ENCODE results near the gene SHBG.
"Not testable (repeated sequence)": the region's sequence is repeated elsewhere in the genome, so short reads cannot be mapped to it uniquely, and the experiment has no call there.

Gene SHBG

GRCh38 chr17:7611635-7612293, 18.2 kb upstream of the SHBG start:
- no peak for DNase-seq (ENCODE audit: low read depth in 2 of 2)

GRCh38 chr17:7612294-7612640, 17.7 kb upstream of the SHBG start:
- no peak for DNase-seq (ENCODE audit: low read depth in 2 of 2)

DNA sequence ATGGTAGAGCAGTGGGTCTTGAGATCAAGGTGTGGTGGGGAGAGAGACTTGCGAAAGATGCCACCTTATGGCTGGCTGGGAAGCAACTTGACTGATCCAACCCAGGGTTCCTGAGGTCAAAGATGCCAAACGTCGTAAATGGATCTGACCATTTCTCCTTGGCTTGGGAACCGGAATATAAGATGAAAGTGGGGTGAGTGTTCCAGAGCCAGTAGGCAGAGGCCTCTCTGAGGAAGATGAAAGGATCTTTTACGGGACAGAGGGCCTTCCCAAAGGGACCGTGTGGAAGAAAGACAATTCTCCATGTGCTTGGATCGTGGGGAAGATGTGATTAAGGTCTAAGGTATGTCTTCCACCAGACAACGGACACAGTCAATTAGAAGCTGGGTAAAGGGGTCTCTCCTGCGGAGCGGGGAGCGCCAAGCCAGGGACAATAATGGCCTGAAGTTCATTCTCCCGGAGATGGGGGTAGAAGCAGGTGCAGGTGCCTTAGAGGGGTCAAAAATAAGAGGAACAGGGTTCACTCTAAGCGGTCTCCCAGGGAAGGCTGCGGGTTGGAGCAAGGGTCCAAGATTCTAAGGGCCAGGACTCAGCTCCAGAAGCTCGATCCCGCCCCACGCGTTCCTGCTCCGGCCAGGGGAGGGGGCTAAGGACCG, 16.0 kb upstream of the SHBG start:
- DNase-seq (ENCODE audit: low read depth in 2 of 2): no peak

DNA sequence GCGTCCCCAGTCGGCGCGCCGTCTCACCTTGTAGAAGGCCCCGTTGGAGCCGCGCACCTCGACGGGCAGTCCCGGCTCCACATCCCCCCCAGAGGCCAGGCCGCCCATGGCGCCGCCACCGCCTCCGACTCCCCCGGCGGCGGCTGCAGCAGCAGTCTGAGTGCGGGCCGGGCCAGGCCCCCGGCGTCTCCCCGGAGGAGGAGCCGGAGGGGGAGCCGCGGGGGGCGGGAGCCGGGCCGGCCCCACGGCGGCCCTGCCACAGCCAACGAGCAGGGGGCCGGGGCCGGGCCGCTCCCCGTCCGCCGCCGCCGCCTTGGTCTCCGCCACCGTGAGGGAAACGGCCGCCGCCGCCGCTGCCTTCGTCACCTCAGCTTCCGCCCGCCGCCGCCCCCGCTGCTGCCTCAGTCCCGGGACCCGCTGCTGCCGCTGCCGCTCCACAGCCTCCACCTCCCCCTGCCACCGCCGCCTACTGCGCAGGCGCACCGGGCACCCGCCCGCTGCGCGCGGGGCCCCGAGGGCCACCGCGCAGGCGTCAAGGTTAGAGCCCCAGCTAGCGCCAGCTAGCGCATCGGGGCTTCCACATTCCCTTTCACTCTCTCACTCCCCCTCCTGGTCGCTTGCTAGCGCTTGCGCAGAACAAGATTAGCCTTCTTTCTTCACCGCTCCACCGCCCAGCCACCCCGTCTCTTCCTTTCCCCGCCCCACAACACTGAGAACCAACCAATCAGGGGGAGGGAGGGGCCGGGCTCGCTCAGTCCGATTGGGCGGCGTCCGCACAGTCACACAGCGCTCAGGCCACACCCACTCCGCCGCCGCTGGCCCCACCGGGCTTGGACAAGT, 15.3 kb upstream of the SHBG start, which contains the start of gene FXR2:
Gene FXR2 (minus strand): TSS at position 473 of the 840 bp plus-strand sequence. CDS start 365 bp downstream, at position 108.
- DNase-seq (ENCODE audit: low read depth in 2 of 2): peak; percentile 95 to 99

DNA sequence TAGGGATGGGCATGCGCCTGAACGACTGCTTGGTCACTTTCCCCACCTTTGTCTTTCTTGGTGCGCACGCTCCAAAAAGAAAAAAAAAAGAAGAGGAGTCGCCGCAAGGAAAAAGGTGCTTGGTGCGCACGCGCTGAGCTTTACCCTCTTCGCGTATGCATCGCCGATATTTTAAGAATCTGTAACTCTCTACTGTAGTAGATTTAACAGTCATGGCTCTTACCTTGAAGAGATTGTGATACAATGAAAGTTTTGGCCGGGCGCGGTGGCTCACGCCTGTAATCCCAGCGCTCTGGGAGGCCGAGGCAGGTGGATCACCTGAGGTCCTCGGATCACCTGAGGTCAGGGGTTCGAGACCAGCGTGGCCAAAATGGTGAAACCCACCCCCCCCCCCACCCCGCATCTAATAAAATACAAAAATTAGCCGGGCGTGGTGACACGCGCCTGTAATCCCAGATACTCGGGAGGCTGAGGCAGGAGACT, 14.6 kb upstream of the SHBG start:
- no peak for DNase-seq (ENCODE audit: low read depth in 2 of 2)

- DNase-seq (ENCODE audit: low read depth in 2 of 2): no peak
These were observed 11.3 kb upstream of the SHBG start for GRCh38 chr17:7618608-7619007.

DNA sequence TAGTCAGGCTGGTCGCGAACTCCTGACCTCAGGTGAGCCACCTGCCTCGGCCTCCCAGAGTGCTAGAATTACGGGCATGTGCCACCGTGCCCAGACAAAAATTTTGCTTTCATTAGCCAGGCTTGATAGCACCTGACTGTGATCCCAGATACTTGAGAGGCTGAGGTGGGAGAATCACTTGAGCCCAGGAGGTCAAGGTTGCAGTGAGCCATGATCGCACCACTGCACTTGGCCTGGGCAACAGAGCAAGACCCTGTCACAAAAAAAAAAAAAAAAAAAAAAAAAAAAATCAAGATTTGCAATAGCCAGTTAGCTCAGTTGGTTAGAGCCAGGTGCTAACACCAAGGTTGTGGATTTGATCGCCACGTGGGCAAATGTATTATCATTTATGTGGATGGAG, 9.1 kb upstream of the SHBG start:
- DNase-seq (ENCODE audit: low read depth in 2 of 2): no peak

GRCh38 chr17:7623661-7624060, 6.3 kb upstream of the SHBG start:
- no peak for DNase-seq (ENCODE audit: low read depth in 2 of 2)

DNA sequence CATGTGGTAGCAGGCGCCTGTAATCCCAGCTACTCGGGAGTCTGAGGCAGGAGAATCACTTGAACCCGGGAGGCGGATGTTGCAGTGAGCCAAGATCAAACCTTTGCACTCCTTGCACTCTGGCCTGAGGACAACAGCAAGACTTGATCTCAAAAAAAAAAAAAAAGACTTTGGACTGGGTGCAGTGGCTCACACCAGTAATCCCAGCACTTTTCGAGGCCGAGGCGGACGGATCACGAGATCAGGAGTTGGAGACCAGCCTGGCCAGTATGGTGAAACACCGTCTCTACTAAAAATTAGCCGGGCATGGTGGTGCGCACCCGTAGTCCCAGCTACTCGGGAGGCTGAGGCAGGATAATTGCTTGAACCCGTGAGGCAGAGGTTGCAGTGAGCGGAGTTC, 4.2 kb upstream of the SHBG start:
- not testable (repeated sequence) for DNase-seq (ENCODE audit: low read depth in 2 of 2)

GRCh38 chr17:7626307-7626706, 3.6 kb upstream of the SHBG start:
- no peak for DNase-seq (ENCODE audit: low read depth in 2 of 2)

GRCh38 chr17:7626956-7627249, 3.0 kb upstream of the SHBG start:
- no peak for DNase-seq (ENCODE audit: low read depth in 2 of 2)

DNA sequence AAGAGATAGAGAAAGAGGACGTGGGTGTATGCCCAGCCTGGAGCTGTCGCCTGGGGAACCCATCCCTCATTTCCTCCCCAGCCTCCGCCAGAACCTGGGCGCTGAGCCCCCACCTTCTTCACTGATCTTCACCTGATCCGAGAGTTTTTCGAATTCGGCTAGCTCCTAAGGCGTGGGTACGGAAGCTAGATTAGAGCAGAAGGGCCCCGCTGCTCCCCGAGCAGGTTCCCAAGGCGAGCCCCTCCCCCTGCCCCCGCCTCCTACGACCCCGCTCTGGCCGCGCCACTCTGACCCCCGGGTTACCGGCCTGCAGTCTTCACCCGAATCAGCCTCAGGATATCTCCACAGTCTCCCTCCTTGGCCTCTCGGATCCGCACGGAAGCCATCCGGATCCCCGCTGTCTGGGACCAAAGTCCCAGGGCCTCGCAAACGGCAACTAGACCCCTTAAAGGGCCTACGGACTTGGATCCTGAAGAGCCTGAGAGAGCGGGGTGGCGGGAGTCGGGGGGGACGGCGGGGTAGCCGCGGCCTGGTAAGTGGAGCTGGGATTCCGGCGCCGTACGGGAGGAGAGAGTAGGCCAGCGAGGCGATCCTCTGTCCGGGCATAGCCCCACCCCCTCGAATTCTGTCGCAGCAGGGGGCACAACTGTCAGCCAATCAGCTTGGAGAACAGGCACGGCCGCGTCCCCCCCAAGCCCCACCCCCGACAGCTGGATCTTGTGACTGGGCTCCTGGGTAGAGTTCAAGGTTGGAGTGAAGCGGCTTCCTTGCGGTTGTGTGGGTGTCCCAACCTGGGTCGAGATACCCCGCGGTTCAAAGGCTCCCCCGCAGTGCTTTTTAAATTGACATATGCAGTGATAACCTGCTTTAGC, 2.4 kb upstream of the SHBG start, which contains the start of gene SAT2:
Gene SAT2 (minus strand): TSS at position 572 of the 872 bp plus-strand sequence. CDS start 186 bp downstream, at position 386.
- peak; percentile 55 to 69 for DNase-seq (ENCODE audit: low read depth in 2 of 2)

GRCh38 chr17:7631398-7632380, 1.8 kb downstream of the SHBG start:
- no peak for DNase-seq (ENCODE audit: low read depth in 2 of 2)

- no peak for DNase-seq (ENCODE audit: low read depth in 2 of 2)
These were observed 2.6 kb downstream of the SHBG start for GRCh38 chr17:7632492-7632894.

- DNase-seq (ENCODE audit: low read depth in 2 of 2): no peak
These were observed 3.2 kb downstream of the SHBG start for GRCh38 chr17:7633093-7633492.

DNA sequence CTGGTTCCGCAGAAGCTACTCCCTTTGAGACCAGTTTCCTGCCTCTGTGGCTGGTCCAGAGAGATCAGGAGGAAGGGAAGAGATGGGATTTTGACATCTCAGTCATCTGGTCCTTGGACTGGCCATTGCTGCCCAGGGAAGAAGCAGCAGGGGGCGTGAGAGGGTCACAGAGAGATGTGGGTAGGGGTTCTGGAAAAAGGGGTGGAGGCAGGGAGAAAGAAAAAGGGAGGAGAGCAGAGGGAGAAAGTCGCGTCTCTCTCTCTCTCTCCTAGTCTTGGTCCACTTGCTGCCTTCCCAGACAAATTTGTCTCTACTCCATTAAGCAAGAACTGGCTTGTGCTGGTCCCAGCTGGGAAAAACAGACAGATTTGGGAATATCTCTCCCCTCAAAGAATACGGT, 4.4 kb downstream of the SHBG start:
- no peak for DNase-seq (ENCODE audit: low read depth in 2 of 2)

DNA sequence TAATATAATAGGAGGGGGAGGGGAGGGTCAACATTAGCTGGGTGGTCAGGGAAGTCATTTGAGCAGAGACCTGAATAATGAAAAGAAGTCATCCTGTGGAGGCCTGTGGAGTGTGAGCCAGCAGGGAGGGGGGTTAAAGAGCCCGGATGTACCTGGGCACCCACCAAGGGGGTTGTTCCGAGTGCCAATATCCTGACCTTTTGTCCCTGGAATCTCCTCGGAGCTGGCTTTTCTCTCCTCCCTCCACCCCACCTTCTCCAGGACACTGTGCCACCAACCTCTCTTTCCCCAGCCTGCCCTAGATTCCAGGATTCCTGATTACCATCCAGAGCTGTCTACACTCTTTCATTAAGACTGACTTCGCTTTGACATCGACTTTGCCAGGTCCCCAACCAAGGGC, 6.2 kb downstream of the SHBG start:
- no peak for DNase-seq (ENCODE audit: low read depth in 2 of 2)

- DNase-seq (ENCODE audit: low read depth in 2 of 2): no peak
These were observed 10.8 kb downstream of the SHBG start for GRCh38 chr17:7640783-7641182.

DNA sequence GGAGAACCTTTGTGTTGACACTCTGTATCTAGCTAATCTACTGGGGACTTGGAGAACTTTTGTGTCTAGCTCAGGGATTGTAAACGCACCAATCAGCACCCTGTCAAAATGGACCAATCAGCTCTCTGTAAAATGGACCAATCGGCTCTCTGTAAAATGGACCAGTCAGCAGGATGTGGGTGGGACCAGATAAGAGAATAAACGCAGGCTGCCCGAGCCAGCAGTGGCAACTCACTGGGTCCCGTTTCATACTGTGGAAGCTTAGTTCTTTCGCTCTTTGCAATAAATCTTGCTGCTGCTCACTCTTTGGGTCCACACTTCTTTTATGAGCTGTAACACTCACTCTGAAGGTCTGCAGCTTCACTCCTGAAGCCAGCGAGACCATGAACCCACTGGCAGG, 11.7 kb downstream of the SHBG start:
- not testable (repeated sequence) for DNase-seq (ENCODE audit: low read depth in 2 of 2)

DNA sequence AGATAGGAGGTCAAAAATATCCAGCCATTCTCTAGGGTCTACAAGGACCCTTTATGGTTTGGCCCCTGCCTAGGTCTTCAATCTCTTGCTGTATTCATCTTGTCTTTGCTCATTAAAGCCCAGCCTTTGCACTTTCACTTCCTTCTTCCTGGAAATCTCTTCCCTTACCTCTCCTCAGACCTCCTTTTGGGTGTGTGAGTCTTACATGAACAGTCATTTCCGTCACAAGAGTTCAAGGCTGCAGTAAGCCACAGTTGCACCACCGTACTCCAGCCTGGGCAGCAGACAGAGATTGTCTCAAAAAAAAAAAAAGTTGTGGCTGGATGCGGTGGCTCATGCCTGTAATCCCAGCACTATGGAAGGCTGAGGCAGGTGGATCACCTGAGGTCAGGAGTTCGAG, 14.8 kb downstream of the SHBG start:
- DNase-seq (ENCODE audit: low read depth in 2 of 2): no peak

DNA sequence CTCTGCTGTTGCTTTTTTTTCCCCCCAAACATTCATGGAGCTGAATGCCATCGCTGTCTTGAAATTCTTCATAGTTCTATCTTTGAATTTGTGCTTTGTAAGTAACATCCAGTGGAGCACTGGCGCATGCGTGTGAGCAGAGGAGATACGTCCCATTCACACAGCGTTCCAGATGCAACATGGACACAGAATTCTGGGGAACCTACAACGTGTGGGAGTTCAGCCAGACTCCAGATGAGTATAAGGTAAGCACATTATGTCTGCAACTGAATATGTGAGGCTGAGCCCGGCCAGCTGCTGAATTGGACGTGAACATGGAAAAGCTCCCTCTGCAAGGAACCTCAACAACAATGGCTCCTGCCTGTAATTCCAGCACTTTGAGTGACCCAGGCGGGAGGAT, 16.5 kb downstream of the SHBG start:
- DNase-seq (ENCODE audit: low read depth in 2 of 2): no peak
